ENCODE results near the gene NKTR. TPM values are rescaled to one million over a fixed set of nuclear protein-coding genes. Genes with fewer than 3 reads are reported as not detected.

Gene NKTR
- total and polyA plus RNA-seq, 2 of the 13 experiments (the other 11 are each of a cell fraction or from before 2014, with no cell fraction given) = 41.3 to 59.6 TPM

GRCh38 chr3:42581709-42582473 is 18.6 kb upstream of the NKTR start, which contains the start of gene SEC22C (continued):
- peak; percentile 92 for TF ChIP-seq HNF1B (CRISPR knock-in tag; IDR thresholded peaks at IDR 0.05)
- TF ChIP-seq ZNF569 (CRISPR knock-in tag; IDR thresholded peaks at IDR 0.05; ENCODE audit: borderline replicate concordance) = peak; percentile 96; the same call in 1 of the 2 replicates
- no peak for TF ChIP-seq AKNA (CRISPR knock-in tag; IDR thresholded peaks at IDR 0.05; ENCODE audit: borderline replicate concordance)
- no peak; the same call in 1 of the 2 replicates for TF ChIP-seq GMEB2 (CRISPR knock-in tag; IDR thresholded peaks at IDR 0.05; ENCODE audit: low read depth)
- no peak; the same call in 1 of the 2 replicates for TF ChIP-seq MED1 (CRISPR knock-in tag; IDR thresholded peaks at IDR 0.05)
- no peak; the same call in 1 of the 2 replicates for TF ChIP-seq CREBL2 (CRISPR knock-in tag; IDR thresholded peaks at IDR 0.05; ENCODE audit: borderline replicate concordance)
- no peak for TF ChIP-seq ZNF510 (CRISPR knock-in tag; IDR thresholded peaks at IDR 0.05; ENCODE audit: low read depth)
- TF ChIP-seq ZNF326 (CRISPR knock-in tag; IDR thresholded peaks at IDR 0.05; ENCODE audit: borderline replicate concordance) = no peak
- no peak for TF ChIP-seq KLF15 (CRISPR knock-in tag; IDR thresholded peaks at IDR 0.05; ENCODE audit: borderline replicate concordance)
- TF ChIP-seq ZNF547 (CRISPR knock-in tag; IDR thresholded peaks at IDR 0.05) = peak; percentile 97
- peak; percentile 69; the same call in 1 of the 2 replicates for TF ChIP-seq PHF21A (CRISPR knock-in tag; IDR thresholded peaks at IDR 0.05)
- peak; percentile 48; the same call in 1 of the 2 replicates for TF ChIP-seq KLF12 (CRISPR knock-in tag; IDR thresholded peaks at IDR 0.05; ENCODE audit: borderline replicate concordance)
- TF ChIP-seq TRIM22 (IDR thresholded peaks at IDR 0.05) = no peak
- no peak for TF ChIP-seq ZNF749 (CRISPR knock-in tag; IDR thresholded peaks at IDR 0.05; ENCODE audit: borderline replicate concordance)
- 0 out of 2 replicates have a peak, but pooled peaks have one; percentile 6 for TF ChIP-seq HCFC1 (IDR thresholded peaks at IDR 0.05; ENCODE audit: low read depth, low read length)
- no peak for TF ChIP-seq FOXP1 (IDR thresholded peaks at IDR 0.05)
- TF ChIP-seq FOXP1 (CRISPR knock-in tag; IDR thresholded peaks at IDR 0.05) = no peak
- TF ChIP-seq SPEN (CRISPR knock-in tag; IDR thresholded peaks at IDR 0.05; ENCODE audit: low read depth) = peak; percentile 87
- TF ChIP-seq SYNCRIP (IDR thresholded peaks at IDR 0.05; ENCODE audit: insufficient read depth, low read depth, low read length) = no peak
